Caco-2 (cell line): ENCODE results near the gene GGA1. TPM values are rescaled to one million over a fixed set of nuclear protein-coding genes. Genes with fewer than 3 reads are reported as not detected.

Source experiments
- BruUV-seq: library from RNA; stranded (reverse); fragments of 400-500 nt; replicated peaks from 2 replicates; lab custom pipeline; 2021; lab: Mats Ljungman, UMichigan
- CTCF ChIA-PET: fragments of 300-600 bp; sonication (Branson Sonifier 250); formaldehyde crosslinking; loops from one replicate; lab custom pipeline; 2022; ENCODE audit warnings: antibody characterized with exemption; lab: Charles Lee
- POLR2A ChIA-PET: fragments of 300-600 bp; sonication (Branson Sonifier 250); formaldehyde crosslinking; loops from one replicate; lab custom pipeline; 2022; ENCODE audit warnings: antibody characterized with exemption; lab: Charles Lee
- DNase-seq, 2 experiments: peaks; one replicate each; pipeline versions ENCODE4 v3.0.0 to v3.0.0-alpha.2; 2020 to 2022
- H3K27me3 ChIP-seq: replicated peaks from 2 replicates; pipeline ENCODE4 v1.6.0; 2011; ENCODE audit warnings: low read length; ENCODE audit not compliant: control insufficient read depth, insufficient read depth
- H3K36me3 ChIP-seq: 2 replicates; pipeline ENCODE4 v1.5.1; 2011; ENCODE audit warnings: low read length; ENCODE audit not compliant: control insufficient read depth, insufficient read depth
- H3K4me1 ChIP-seq: fragments of 250-450 bp; sonication (Bioruptor Pico); 2 replicates; pipeline ENCODE4 v1.5.1; 2020; ENCODE audit warnings: mild to moderate bottlenecking
- H3K4me3 ChIP-seq: 2 replicates; pipeline ENCODE4 v1.5.1; 2011; ENCODE audit warnings: low read depth, mild to moderate bottlenecking, control low read depth, low read length
- H3K9me3 ChIP-seq: fragments of 250-450 bp; sonication (Bioruptor Pico); 2 replicates; pipeline ENCODE4 v1.5.1; 2020; ENCODE audit warnings: mild to moderate bottlenecking, moderate library complexity
- H3K27ac Mint-ChIP-seq: one replicate; pipeline ENCODE4 v1.8.0; 2022; ENCODE audit warnings: mixed read lengths; ENCODE audit not compliant: unreplicated experiment
- H3K27me3 Mint-ChIP-seq: one replicate; pipeline ENCODE4 v1.8.0; 2022; ENCODE audit warnings: mixed read lengths; ENCODE audit not compliant: insufficient read depth, unreplicated experiment
- H3K36me3 Mint-ChIP-seq: one replicate; pipeline ENCODE4 v1.8.0; 2022; ENCODE audit warnings: mild to moderate bottlenecking, mixed read lengths; ENCODE audit not compliant: insufficient read depth, unreplicated experiment
- H3K4me1 Mint-ChIP-seq: one replicate; pipeline ENCODE4 v1.8.0; 2022; ENCODE audit warnings: low read depth, mixed read lengths; ENCODE audit not compliant: unreplicated experiment
- H3K4me3 Mint-ChIP-seq: one replicate; pipeline ENCODE4 v1.8.0; 2022; ENCODE audit warnings: mild to moderate bottlenecking, moderate library complexity, mixed read lengths; ENCODE audit not compliant: unreplicated experiment
- H3K9me3 Mint-ChIP-seq: one replicate; pipeline ENCODE4 v1.8.0; 2022; ENCODE audit warnings: mixed read lengths; ENCODE audit not compliant: unreplicated experiment
- intact Hi-C: fragments of 100-400 bp; cut with micrococcal nuclease; formaldehyde crosslinking; loops from one replicate; pipeline ENCODE4 v1.10.0; 2022; ENCODE audit not compliant: unreplicated experiment
- total RNA-seq: library from RNA; stranded (reverse); gene quantifications from 2 replicates; pipeline ENCODE4 v1.2.3, GENCODE V29; 2022
- TF ChIP-seq, protein P1 (sequence below), 2 experiments: fragments of 200-600 bp in 1 of 2; IDR thresholded peaks; 1 replicate in 1 of 2; 2 replicates in 1 of 2; pipeline versions ENCODE4 v1.5.1 to v1.8.0; 2011 to 2022; ENCODE audit warnings: antibody characterized with exemption in 1 of 2, control low read depth in 1 of 2, inconsistent platforms in 1 of 2, low read depth in 1 of 2, low read length in 1 of 2, mild to moderate bottlenecking in 1 of 2, moderate library complexity in 1 of 2; ENCODE audit not compliant: insufficient read depth in 1 of 2, severe bottlenecking in 1 of 2, unreplicated experiment in 1 of 2

GGA1 gene
- total RNA-seq, 1 experiment from 2014 or later, result 65.7 TPM

DNA sequence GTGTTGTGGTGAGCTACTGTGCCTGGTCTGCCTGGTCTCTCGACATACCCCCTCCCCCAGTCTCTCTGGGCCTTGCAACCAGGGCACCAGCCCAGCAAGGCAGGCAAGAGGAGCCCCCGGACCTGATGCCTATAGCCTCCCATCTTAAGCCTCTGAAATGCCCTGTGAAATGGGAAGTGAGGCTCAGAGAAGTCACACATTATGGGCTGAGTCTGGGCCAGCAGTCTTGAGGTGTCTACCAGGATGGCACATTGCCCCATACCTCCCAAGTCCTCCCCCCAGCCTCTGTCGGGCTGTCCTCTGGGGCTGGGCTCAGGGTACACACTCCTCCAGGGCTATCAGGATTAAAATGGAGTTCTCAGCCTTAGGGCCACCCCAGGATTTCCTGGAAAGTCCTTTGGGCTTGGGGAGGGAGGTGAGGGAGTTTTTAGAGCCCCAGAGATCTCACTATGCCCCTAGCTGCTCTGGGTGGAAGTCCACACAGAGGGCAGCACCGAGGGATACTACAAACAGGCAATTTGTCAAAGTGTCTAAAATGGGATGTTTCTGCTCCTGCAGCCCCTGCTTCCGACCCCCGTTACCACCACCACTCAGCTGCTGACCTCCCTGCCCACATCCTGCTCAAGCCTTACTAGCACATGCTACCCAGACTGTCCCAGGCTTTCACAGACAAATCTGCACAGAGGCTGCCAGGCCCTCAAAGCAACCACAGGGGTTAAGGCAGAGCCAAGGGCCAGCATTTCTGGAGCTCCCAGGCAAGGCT lies 27.7 kb downstream of the GGA1 start:
- Mint-ChIP-seq H3K27me3 (no peaks in the 10 kb centered on the region), H3K36me3 (peaks cover 4% of the 10 kb centered on the region), H3K4me3 (no peak overlapping the region), H3K9me3 (no peaks in the 10 kb centered on the region), H3K4me1 (peaks cover 12% of the 10 kb centered on the region), H3K27ac (no peak overlapping the region)
- TF ChIP-seq, protein P1, sequence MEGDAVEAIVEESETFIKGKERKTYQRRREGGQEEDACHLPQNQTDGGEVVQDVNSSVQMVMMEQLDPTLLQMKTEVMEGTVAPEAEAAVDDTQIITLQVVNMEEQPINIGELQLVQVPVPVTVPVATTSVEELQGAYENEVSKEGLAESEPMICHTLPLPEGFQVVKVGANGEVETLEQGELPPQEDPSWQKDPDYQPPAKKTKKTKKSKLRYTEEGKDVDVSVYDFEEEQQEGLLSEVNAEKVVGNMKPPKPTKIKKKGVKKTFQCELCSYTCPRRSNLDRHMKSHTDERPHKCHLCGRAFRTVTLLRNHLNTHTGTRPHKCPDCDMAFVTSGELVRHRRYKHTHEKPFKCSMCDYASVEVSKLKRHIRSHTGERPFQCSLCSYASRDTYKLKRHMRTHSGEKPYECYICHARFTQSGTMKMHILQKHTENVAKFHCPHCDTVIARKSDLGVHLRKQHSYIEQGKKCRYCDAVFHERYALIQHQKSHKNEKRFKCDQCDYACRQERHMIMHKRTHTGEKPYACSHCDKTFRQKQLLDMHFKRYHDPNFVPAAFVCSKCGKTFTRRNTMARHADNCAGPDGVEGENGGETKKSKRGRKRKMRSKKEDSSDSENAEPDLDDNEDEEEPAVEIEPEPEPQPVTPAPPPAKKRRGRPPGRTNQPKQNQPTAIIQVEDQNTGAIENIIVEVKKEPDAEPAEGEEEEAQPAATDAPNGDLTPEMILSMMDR (IDR thresholded peaks at IDR 0.05; ENCODE audit: insufficient read depth in 1 of 2, low read depth in 1 of 2, low read length in 1 of 2, severe bottlenecking in 1 of 2, unreplicated experiment in 1 of 2), result peak in 1 of 2 experiments; percentile 32
- intact Hi-C loops, result no loop called here
- POLR2A ChIA-PET, result no interaction called here
- Histone ChIP-seq H3K4me3 (no peak overlapping the region), H3K4me1 (peaks cover 35% of the 10 kb centered on the region), H3K9me3 (no peaks in the 10 kb centered on the region), H3K36me3 (no peaks in the 10 kb centered on the region; the same call in 1 of the 2 replicates), H3K27me3 (no peaks in the 10 kb centered on the region)
- BruUV-seq, result no TSS peak
- CTCF ChIA-PET, result interaction anchor here (0.6 to 1.8 kb wide), 2 partner anchors 22 to 34 kb away, joined by 3 to 4 read pairs; partner anchors contain the start of gene PDXP
- DNase-seq, result no peak

DNA sequence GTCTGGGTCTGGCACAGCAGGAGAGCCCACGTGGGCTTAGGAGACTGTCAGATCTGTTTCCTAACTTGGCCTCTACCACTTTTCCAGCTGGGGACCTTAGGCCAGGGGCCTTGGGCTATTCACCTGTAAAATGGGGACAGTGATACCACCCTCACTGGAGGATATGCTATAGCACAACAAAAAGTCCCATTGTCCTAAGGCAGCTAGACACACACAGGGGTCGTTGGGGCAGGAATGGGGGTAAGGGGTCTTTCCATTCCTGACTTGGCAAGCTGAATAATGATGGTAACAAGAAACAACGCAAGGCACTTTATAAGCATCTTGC lies 28.3 kb downstream of the GGA1 start:
- Histone ChIP-seq H3K36me3 (no peaks in the 10 kb centered on the region; the same call in 1 of the 2 replicates), H3K27me3 (no peaks in the 10 kb centered on the region), H3K4me3 (no peak overlapping the region), H3K4me1 (peaks cover 30% of the 10 kb centered on the region), H3K9me3 (no peaks in the 10 kb centered on the region)
- DNase-seq, result no peak
- no peak overlapping the region for H3K27ac Mint-ChIP-seq
- TF ChIP-seq, protein P1 (IDR thresholded peaks at IDR 0.05; ENCODE audit: insufficient read depth in 1 of 2, low read depth in 1 of 2, low read length in 1 of 2, severe bottlenecking in 1 of 2, unreplicated experiment in 1 of 2), result no peak
- H3K36me3 Mint-ChIP-seq, result peaks cover 4% of the 10 kb centered on the region
- H3K27me3 Mint-ChIP-seq, result no peaks in the 10 kb centered on the region
- CTCF ChIA-PET, result interaction anchor here (0.5 to 1.8 kb wide), 3 partner anchors 21 to 34 kb away, joined by 3 to 6 read pairs (median 4); partner anchors contain the start of gene PDXP
- peaks cover 9% of the 10 kb centered on the region for H3K4me1 Mint-ChIP-seq
- POLR2A ChIA-PET, result no interaction called here
- BruUV-seq, result no TSS peak
- no peak overlapping the region for H3K4me3 Mint-ChIP-seq
- intact Hi-C loops, result no loop called here
- H3K9me3 Mint-ChIP-seq, result no peaks in the 10 kb centered on the region

DNA sequence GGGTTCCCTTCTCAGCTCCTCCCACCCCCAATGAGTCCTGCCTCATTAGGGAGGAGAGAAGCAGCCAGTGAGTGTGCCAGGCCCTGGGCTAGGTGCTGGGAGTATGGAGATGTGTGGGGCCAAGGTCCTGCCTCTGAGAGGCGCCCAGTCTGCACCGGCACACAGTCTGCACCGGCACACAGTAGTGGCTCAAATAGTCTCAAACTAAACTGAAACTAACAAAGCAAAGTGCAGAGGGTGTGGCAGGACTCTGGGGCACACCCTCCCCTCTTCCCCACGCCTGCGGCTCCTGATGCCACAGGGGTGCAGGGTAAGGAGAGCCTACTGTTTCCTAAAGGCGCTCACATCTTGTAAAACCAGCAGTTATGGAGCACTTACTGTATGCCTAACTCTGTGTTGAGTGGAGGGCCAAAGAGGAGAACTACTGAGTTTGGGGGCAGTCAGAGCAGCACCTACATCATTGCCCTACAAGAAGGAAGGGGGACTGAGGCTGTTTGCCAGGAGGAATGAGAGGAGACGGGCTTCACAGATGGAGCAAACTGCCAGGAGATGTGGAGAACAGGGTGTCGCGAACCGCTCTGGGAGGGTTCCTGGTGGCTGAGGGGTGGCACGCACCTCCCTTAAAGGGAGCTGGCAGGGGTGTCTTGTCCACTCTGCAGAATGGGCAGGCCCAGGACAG lies 29.9 kb downstream of the GGA1 start:
- no peaks in the 10 kb centered on the region for H3K27me3 Mint-ChIP-seq
- intact Hi-C loops, result no loop called here
- H3K27ac Mint-ChIP-seq, result peak overlapping the region; percentile 76
- no peaks in the 10 kb centered on the region for H3K9me3 Mint-ChIP-seq
- TF ChIP-seq, protein P1 (IDR thresholded peaks at IDR 0.05; ENCODE audit: insufficient read depth in 1 of 2, low read depth in 1 of 2, low read length in 1 of 2, severe bottlenecking in 1 of 2, unreplicated experiment in 1 of 2), result no peak
- peaks cover 12% of the 10 kb centered on the region for H3K36me3 Mint-ChIP-seq
- Histone ChIP-seq H3K36me3 (no peaks in the 10 kb centered on the region; the same call in 1 of the 2 replicates), H3K27me3 (no peaks in the 10 kb centered on the region), H3K4me3 (peak overlapping the region; percentile 78; the same call in 1 of the 2 replicates), H3K9me3 (no peaks in the 10 kb centered on the region), H3K4me1 (peaks cover 30% of the 10 kb centered on the region)
- H3K4me3 Mint-ChIP-seq, result peak overlapping the region; percentile 75
- DNase-seq, result no peak
- H3K4me1 Mint-ChIP-seq, result peaks cover 11% of the 10 kb centered on the region
- POLR2A ChIA-PET, result no interaction called here
- BruUV-seq, result no TSS peak
- CTCF ChIA-PET, result interaction anchor here (0.6 to 1.0 kb wide), 3 partner anchors 20 to 181 kb away, joined by 3 read pairs; partner anchors contain the start of gene PDXP
